ENCODE results near the gene NTN3. TPM values are rescaled to one million over a fixed set of nuclear protein-coding genes. Genes with fewer than 3 reads are reported as not detected.
"Not testable (repeated sequence)": the region's sequence is repeated elsewhere in the genome, so short reads cannot be mapped to it uniquely, and the experiment has no call there.

Gene NTN3
- polyA plus RNA-seq, 2 of the 4 experiments (the other 2 are of a cell fraction), result not detected

GRCh38 chr16:2432801-2433505 lies 38.1 kb upstream of the NTN3 start (continued):
- TF ChIP-seq EHF (CRISPR knock-in tag; IDR thresholded peaks at IDR 0.05) (no peak), RARB (CRISPR knock-in tag; IDR thresholded peaks at IDR 0.05) (no peak), REST (IDR thresholded peaks at IDR 0.05) (no peak), BHLHE40 (IDR thresholded peaks at IDR 0.05; ENCODE audit: low read depth, low read length) (no peak), RAD21 (conservative IDR thresholded peaks at IDR 0.05 in 1 of 2, IDR thresholded peaks at IDR 0.05 in 1 of 2) (no peak), HEYL (CRISPR knock-in tag; IDR thresholded peaks at IDR 0.05) (no peak)

GRCh38 chr16:2435236-2435635 lies 35.9 kb upstream of the NTN3 start:
- CTCF ChIA-PET, result interaction anchor here (1.1 to 1.4 kb wide), 3 partner anchors 10 to 241 kb away, joined by 3 to 4 read pairs (median 3); no protein-coding TSS in a partner anchor
- DNase-seq (ENCODE audit: low read depth in 1 of 2, low spot score in 1 of 2); POLR2A ChIA-PET; H3K4me2 ChIP-seq; H3K4me3 ChIP-seq; H3K4me1 ChIP-seq; ATAC-seq; FAIRE-seq; H3K27ac ChIP-seq; H3K9me3 ChIP-seq: not testable (repeated sequence)
- 95% methylated on average over 4 of the region's 4 CpGs for WGBS (ENCODE audit: missing lambda C conversion rate)

GRCh38 chr16:2436110-2436509 lies 35.0 kb upstream of the NTN3 start:
- CTCF ChIA-PET, result interaction anchor here (1.4 kb wide), 1 partner anchor 65 kb away, joined by 3 read pairs; no protein-coding TSS in a partner anchor
- Histone ChIP-seq H3K4me1 (peaks cover under 1% of the 10 kb centered on the region; the same call in 1 of the 3 replicates), H3K4me3 (no peak overlapping the region), H3K27ac (no peak overlapping the region), H3K9me3 (no peaks in the 10 kb centered on the region), H3K4me2 (no peak overlapping the region)
- POLR2A ChIA-PET, result no interaction called here
- WGBS (ENCODE audit: missing lambda C conversion rate), result 82% methylated on average over 9 of the region's 9 CpGs
- ATAC-seq (no peak), FAIRE-seq (no peak), DNase-seq (ENCODE audit: low read depth in 1 of 2, low spot score in 1 of 2) (no peak)
- TF ChIP-seq CHD2 (IDR thresholded peaks at IDR 0.05; ENCODE audit: low read length, partially characterized antibody), result no peak

GRCh38 chr16:2437032-2437790 lies 33.9 kb upstream of the NTN3 start:
- ATAC-seq (no peak), DNase-seq (ENCODE audit: low read depth in 1 of 2, low spot score in 1 of 2) (no peak), FAIRE-seq (no peak)
- Histone ChIP-seq H3K27ac (no peak overlapping the region), H3K4me3 (no peak overlapping the region), H3K4me2 (no peak overlapping the region), H3K9me3 (no peaks in the 10 kb centered on the region), H3K4me1 (no peaks in the 10 kb centered on the region)
- CTCF ChIA-PET, result interaction anchor here (0.9 to 5.0 kb wide), 2 partner anchors 9 to 97 kb away, joined by 3 to 35 read pairs; partner anchors contain the start of genes ABCA3 and CCNF
- WGBS (ENCODE audit: missing lambda C conversion rate), result 96% methylated on average over 23 of the region's 24 CpGs
- POLR2A ChIA-PET, result no interaction called here
- TF ChIP-seq SMC3 (IDR thresholded peaks at IDR 0.05) (no peak), CTCF (IDR thresholded peaks at IDR 0.05) (no peak), ZSCAN20 (CRISPR knock-in tag; IDR thresholded peaks at IDR 0.05) (no peak), EHF (CRISPR knock-in tag; IDR thresholded peaks at IDR 0.05) (no peak), ATOH8 (CRISPR knock-in tag; IDR thresholded peaks at IDR 0.05; ENCODE audit: low read depth) (no peak), REST (IDR thresholded peaks at IDR 0.05) (no peak), ZC3H11A (IDR thresholded peaks at IDR 0.05) (no peak), MAFK (IDR thresholded peaks at IDR 0.05; ENCODE audit: partially characterized antibody) (no peak), ESRRA (IDR thresholded peaks at IDR 0.05; ENCODE audit: borderline replicate concordance, low read length) (no peak), JUNB (IDR thresholded peaks at IDR 0.05) (no peak), TP53 (CRISPR knock-in tag; IDR thresholded peaks at IDR 0.05) (no peak)

Measured in A549 (cell line).